GM12801 (cell line): ENCODE data around the gene C16orf82.

Experiments used
- TF ChIP-seq, protein P1 (sequence below): IDR thresholded peaks from one replicate; pipeline ENCODE4 v1.5.1; 2011; ENCODE audit warnings: control low read depth; ENCODE audit not compliant: insufficient read length; ENCODE audit errors: extremely low read depth

The C16orf82 gene

DNA sequence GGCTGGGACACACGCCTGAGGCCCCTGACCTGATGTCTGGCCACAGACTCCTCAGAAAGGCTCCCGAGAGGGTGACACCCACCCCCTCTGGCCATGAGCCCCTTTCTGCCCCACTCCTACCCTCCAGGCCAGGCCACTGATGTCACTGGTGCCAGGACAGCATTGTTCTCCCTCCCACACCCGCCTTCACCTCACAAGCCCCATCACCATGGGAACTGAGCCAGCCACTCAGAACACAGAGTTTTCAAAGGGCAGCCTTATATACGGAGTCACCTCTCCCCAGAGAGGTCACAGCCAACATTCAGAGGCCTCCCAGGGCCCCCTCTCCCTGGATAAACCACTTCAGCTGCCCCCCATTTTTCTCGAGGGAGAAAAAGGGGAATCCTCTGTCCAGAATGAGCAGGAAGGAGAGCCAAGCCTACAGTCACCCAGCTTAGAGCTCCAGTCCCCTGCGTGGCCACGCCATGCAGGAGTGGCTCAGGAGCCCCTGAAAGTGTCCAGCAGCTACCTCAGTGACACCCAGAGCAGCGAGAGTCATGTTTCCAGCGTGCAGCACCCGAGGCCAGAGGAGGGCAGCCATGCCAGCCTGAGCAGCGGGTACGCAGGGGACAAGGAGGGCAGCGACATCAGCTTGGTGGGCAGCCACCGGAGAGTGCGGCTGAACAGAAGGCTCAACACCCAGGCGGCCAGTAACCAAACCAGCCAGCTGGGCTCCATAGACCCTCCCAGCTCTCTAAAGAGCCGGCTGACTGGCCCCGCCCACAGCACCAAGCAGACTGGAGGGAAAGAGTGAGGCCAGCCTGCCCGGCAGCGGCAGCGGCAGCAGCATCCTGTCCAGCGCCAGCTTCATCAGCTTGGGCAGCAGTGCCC is at the start of gene C16orf82:
Gene C16orf82, plus strand, starts transcription at position 260 of the 870 bp plus-strand sequence.
- TF ChIP-seq, protein P1, sequence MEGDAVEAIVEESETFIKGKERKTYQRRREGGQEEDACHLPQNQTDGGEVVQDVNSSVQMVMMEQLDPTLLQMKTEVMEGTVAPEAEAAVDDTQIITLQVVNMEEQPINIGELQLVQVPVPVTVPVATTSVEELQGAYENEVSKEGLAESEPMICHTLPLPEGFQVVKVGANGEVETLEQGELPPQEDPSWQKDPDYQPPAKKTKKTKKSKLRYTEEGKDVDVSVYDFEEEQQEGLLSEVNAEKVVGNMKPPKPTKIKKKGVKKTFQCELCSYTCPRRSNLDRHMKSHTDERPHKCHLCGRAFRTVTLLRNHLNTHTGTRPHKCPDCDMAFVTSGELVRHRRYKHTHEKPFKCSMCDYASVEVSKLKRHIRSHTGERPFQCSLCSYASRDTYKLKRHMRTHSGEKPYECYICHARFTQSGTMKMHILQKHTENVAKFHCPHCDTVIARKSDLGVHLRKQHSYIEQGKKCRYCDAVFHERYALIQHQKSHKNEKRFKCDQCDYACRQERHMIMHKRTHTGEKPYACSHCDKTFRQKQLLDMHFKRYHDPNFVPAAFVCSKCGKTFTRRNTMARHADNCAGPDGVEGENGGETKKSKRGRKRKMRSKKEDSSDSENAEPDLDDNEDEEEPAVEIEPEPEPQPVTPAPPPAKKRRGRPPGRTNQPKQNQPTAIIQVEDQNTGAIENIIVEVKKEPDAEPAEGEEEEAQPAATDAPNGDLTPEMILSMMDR: no peak

DNA sequence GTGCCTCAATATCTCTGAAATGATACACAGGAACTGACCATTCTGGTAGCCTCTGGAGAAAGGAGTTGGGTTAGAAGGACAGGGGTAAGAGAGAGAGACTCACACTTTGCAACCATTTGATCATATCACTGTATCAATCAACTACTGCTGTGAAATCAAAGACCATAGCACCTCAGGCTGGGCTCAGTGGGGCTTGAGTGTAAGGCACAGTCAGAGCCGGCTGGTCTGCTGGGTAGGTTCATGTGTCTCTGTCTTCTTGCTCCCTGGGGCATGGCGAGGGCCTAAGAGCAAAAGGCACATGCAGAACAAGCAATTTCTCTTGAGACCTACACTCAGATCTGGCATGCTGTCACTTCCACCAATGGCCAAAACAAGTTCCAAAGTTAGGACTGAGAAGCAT is 46.7 kb upstream of the C16orf82 start:
- TF ChIP-seq, protein P1: no peak

DNA sequence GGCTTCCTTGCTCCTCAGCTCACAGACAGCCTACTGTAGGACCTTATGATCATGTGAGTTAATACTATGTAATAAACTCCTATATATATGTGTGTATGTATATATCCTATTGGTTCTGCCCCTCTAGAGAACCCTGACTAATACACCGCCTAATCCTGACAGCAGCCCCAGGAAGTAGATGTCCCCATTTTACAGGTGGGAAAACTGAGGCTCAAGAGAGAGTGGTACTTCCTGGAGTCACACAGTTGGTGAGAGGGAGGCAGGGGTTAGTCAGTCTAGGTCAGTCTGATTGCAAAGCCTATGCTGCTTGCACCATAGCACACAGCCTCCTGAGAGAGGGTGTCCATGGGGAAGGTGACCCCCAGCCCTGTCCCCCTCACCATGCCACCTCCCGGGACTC is 42.7 kb upstream of the C16orf82 start:
- TF ChIP-seq, protein P1: no peak

DNA sequence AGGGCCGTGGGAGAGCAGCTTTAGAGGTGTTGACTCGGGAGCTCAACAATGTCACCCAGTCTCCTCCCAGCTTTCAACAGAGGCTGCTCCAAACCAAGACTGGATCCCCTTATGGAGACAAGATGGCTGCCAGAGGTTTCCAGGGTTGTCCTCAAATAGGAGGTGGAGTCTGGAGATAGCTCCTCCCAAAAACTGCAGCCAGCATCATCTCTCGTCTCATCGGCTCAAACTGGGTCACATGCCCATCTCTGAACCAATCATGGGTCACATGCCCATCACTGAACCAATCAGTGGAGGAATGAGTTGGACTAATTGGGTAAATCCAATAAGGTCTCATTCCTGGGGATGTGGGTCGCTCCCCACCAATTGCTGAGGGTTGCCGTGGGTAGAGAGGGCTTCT is 41.1 kb upstream of the C16orf82 start:
- TF ChIP-seq, protein P1: no peak

DNA sequence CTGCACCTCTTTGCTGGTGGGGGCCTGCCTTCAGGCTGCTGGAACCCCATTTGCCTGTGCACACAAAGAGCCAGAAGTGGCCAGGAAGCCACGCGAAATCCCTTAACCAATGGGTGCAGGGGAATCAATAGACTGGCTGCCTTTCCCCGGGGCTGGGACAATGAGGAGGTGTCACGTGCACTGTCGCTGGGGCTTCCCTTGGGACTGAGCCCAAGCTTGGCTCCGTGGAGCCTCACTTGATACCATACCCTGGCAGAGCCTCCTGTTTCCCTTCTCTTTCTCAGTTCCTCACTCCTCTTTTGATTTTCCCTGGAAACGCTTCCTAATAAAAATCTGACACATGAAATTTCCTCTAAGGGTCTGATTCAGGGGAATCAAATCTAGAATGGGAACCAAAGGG is 38.8 kb upstream of the C16orf82 start:
- TF ChIP-seq, protein P1: no peak

DNA sequence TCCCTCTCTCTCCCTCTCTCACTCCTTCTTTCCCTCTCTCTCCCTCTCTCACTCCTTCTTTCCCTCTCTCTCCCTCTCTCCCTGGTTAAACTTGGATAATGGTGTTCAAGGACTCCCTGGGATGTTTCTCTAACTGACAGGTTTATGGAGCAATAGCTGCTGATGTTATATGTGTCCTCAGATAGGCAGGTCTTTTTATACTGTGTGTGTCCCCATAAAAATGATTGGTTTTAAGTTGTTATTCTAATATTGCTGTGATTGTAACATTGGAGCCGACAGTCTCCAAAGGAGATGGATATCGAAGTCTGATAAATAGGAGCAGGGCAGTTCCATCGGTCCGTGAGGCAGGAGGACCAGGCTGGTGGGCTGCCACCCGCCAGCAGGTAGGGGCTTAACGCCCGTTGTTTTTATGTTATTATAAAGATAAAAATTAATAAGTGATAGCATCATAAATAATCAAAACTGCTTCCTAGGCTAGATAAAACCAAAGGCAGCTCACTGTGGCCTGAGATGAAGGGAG is 38.1 kb upstream of the C16orf82 start:
- TF ChIP-seq, protein P1: no peak

DNA sequence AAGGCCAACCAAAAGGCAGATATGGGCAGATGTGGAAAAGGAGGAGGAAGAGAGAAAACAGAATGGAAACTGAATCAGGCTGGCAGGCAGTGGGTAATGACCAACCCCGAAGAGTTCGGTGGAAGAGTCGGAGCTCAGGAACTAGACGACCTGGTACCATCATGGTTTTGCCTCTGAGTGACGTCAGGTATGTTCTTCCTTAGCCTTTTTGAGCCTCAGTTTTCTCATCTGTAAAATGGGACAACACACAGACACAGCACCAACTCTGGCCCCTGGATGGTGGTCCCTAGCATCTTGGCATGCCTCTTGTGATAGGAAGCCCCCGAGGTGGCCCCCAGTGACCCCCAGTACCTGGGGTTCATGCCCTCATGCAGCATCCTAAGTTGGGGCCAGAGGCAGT is 37.2 kb upstream of the C16orf82 start:
- TF ChIP-seq, protein P1: no peak
